Activated CD8-positive, alpha-beta memory T cell treated with anti-CD3 and anti-CD28 coated beads for 24 hours (primary cell): ENCODE results near the gene ICE1.
"Not testable (repeated sequence)": the region's sequence is repeated elsewhere in the genome, so short reads cannot be mapped to it uniquely, and the experiment has no call there.

Source experiments
- DNase-seq: peaks from one replicate; pipeline ENCODE4 v3.0.0-alpha.2; 2020

Gene ICE1

DNA sequence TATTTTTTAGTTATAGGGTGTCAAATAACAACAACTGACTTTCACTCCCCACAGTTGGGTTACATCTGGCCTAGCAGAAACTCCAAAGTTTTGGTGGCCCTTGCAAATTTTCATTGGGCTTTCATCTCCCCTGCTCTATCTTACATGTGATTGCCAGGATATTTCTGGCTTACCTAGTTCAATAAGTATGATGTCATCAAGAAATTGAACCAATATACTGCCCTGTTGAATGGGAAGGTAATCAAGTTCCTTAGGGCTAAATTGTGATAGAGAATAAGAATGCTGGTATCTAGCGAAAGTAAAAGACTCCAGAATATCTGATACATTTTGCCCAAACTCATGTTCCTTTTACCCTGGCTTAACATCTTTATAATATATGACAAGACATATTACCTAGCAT, 17.0 kb upstream of the ICE1 start:
- no peak for DNase-seq

DNA sequence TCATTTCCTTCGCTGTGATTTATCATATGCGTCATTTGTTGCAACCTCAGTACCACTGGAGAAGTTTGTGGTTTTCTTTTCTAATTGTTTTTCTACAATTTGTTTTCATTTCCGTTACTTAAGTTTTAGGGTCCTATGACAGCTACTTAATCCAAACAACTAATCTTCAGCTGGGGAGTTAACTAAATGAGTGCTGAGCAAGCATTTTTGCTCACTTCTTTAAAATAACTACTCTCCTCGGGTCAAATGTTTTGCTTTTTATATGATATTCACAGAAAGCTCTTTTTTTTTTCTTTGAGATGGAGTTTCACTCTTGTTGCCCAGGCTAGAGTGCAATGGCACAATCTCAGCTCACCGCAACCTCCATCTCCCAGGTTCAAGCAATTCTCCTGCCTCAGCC, 14.6 kb upstream of the ICE1 start:
- DNase-seq = no peak

DNA sequence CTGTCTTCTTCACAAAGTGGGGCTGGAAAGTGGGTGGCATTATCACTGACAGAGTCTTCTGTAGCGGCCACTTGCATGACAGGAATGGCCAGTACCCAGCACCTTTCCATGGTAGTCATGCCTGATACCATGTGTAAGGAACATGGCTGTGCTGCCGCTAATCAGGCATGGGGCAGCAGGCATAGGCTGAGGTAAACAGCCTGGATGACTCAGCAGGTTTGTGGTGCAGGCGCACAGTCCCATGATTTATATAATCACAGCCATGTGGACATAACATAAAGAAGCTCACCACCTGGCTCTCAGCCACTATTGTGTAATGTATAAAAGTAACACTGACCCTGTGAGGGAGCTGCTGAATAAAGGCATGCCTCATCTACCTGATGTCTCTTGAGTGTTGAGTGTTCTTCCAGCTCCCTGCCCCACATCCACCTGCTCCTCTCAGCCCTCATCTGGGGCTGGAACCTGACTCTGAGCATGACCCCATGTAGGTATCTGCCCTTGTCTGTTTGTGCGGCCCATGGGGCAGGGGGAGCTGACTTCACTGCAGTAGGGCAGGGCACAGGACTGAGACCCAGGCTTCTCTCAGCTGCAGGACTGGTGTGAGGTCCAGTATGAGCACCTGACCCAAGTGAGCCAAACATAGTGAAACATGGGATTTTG, 13.2 kb upstream of the ICE1 start:
- no peak for DNase-seq

DNA sequence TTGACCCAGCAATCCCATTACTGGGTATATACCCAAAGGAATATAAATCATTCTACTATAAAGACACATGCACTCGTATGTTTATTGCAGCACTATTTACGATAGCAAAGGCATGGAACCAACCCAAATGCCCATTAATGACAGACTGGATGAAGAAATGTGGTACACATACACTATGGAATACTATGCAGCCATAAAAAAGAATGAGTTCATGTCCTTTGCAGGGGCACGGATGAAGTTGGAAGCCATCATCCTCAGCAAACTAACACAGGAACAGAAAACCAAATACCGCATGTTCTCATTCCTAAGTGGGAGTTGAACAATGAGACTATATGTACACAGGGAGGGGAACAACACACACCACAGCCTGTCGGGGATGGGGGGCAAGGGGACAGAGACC, 8.6 kb upstream of the ICE1 start:
- not testable (repeated sequence) for DNase-seq

DNA sequence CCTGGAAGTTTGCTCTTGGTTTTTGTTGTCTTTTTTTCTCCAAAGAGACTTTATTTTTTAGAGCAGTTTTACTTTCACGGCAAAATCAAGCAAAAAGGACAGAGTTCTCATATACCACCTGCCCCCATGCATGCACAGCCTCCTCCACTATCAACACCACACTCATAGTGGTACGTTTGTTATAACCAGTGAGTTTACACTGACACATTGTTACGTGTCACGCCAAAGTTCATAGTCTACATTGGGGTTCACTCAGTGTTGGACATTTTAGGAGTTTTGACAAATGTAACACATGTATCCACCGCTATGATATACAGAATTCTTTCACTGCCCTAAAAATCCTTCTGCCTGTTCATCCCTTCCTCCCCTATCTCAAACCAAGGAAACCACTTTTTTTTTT, 7.5 kb upstream of the ICE1 start:
- DNase-seq = no peak

DNA sequence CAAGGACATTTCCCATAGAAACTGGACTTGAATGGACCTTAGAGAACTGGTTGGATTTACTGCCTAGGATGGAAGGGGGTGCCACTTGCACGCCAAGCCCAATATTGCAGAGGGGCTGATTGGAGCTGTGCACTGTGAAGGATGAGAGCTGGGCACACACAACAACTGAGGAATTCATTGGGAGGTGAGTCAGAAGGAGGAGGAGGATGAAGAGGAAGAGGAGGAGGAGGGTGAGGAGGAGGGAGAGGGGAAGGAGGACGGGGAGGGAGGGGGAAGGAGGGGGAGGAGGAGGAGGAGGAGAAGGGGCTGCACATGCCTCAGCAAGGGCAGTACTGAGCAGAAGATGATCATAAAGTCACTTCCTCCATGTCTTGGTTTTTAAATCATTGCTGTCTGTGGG, 5.7 kb upstream of the ICE1 start:
- DNase-seq = no peak

DNA sequence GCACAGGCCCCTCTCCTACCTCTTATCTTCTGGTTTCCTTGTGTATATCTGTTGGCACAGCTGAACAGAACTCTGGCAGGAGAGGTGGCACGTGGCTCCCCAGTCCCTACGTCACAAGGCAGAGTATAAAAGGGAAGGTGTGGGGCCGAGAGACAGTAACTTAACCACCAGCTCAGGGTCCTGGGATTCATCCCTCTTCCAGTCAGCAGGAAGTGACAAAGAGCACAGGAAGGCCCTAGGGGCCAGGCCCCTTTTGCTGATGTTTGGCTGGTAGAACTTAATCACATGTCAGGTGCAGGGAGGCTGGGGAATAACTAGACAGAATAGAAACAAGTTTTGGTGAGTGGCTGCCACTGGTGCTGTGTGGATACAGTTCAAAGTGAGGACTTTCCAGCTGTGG, 4.5 kb upstream of the ICE1 start:
- DNase-seq = no peak

DNA sequence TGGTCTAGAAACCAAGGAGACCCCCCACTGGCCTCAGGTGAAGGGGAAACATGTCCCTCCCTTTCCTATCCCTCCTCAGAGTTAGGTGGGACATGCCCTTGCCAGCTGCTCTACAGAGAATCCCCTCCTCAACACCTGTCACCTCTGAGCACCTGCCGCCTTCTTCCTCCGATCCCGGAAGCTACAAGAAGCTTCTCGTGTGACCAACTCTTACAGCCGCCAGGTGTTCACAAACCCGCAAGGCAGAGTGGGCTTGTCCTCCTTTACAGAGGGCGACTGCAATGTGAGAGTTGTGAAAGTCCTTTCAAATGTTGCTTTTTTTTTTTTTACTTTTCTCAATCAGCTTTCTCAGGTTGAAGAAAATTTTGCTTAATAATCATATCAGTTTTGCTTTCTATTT, 3.7 kb upstream of the ICE1 start:
- no peak for DNase-seq

DNA sequence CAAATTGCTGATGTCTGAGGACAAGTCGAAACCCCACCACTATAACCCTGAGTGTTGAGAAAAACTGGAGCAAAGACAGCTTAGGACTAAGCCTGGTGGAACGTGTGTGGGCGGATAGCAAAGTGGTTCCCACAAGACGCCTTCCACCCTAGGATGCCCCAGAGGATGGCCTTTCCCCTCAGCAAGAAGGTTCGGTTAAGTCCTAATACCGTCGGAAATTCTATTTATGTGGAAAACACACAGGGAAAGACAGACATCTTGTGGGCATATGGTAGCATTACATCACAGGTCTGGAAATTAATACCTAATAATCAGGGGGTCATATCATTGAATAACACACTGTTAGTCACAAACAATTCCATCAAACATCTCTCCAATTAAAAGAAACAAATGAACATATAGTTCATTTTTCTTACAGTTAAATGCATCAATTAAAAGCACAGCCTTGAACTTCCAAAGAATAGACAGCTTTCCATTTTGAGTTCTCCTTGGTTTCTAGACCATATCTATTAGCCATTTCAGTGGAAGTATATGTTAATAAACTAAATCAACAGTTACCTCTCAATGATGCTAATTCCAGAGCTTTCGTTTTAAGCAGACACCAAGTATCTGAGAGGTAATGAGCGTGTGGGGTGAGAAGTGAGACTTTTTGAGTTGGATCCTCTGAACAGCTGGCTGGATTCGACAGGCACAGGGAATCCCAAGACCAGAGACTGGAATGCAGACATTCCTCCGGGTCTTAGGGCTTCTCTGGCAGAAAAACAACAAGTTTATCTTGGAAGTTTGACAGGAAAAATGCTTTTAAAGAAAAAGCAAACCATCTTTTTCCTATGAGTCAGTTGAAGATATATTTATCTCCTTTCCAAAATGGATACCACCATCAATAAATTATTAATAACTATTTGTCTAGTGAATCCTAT, 2.9 kb upstream of the ICE1 start:
- DNase-seq = no peak

DNA sequence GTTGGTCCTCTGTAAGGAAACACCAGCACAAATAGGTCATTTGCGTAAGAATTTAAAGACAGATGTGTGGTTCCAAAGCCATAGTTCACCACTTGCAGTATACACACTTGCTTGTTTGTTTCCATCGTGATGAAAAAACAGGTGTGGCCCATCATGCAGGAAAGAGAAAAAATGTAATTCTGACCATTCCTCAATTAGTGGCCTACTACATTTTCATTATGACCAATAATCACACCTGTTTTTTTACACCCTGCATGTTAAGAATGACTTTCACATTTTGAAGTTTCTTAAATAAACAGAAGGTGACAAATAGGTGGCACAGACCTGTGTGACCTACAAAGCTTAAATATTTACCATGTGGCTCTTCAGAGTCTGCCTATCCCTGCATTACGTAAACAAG, 2.2 kb upstream of the ICE1 start:
- DNase-seq = no peak

DNA sequence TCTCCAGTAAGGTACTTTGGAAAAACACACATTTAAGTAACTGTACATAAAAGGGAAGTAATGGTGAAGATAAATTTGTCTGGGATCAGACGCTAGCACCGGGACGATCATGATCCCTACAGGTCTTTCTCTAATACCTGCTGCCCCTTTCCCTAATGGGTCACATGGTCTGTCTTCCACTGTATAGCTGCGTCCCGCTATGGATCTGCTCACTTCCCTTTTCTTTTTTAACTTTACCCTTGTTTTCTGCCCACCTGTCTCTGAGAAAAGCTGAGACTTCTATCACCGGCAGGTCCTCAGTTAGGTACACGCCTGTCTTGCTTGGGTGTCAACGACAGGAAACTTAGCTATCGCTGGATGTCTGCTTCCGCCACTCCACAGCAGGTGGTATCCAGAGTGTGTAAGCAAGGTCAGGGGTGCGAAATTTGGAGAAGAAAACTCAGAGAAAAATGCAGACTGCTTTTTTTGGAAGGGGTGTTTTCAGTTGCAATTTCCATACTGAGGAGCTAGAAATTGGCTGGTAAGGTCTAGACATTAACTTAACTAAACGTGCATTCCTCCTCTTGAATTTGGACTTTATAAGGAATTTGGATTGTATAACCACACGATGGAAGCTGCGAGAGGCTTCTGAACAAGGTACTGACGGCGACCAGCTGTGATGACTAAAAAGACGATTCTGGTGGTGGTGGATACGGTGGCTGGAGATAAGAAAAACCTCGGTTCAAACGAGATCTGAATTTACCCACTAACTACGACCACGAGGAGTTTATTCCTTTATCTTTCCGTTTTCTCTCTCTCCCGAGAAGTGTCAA, 1.1 kb upstream of the ICE1 start:
- peak; percentile 67 for DNase-seq

DNA sequence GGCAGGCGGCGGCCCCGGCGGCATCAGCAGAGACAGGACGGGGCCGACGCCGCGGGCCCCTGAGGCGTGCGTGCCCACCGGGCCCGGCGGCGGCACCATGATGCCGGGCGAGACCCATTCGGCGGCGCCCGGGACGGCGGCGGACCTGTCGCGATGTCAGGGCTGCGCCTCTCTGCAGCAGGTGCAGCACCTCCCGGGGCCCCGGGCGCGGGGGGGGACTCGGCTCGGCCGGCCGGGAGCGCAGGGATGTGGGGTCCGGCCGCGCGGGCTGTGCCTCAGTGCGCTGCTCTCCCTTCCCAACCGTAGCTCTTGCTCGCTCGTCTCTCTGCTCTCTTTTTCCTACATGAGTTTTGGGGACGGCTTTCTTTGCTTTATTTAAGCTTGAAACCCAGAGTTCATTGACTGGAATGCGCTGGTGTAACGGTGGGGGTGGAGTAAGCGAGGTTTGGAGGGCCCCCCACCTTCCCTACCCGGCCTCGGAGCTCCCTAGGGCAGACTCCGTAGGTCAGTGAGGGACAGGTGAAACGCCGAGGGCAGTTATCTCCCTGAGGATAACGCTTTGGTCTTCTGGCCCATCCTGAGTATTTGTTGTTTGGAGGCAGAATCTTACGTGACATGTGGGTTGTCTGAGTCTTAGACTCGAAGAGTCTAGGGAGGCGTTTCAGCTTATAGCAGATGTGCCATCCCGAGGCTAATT, 490 bp downstream of the ICE1 start:
- peak; percentile 62 for DNase-seq

DNA sequence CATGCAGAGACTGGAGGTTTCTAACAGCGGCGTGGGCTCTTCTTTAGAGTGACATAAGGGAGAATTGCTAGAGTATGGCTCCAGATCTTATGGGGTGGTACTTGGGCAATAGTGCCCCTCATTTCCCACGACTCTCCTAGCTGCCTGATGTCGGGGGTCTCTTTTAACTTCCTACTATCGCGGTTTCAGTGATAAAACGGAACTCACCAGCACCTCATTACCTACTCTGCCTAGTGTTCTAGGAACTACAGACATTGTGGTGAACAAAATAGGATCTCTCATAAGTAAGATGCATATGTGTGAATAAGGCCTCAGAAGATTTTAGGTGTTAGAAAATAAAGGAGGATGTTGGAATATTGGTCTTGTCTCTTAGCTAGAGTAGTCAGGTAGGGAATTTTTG, 1.1 kb downstream of the ICE1 start:
- no peak for DNase-seq

DNA sequence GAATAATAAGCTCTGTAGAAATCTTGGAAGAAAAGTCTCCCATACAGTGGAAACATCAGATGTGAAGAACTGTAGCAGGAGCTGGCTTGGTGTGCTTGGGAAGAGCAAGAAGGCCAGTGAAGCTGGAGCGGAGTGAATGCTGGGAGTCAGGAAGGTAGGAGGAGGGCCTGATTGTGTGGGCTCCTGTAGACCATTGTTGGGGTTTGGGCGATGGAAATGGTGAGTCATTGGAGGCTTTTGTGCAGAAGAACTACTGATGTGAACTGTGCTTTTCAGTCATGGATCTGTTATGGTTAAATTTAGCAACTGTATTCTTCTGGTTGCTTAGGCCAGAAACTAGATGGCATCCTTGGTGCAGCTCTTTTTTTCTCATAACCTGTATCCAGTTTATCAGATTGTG, 2.3 kb downstream of the ICE1 start:
- DNase-seq = no peak

DNA sequence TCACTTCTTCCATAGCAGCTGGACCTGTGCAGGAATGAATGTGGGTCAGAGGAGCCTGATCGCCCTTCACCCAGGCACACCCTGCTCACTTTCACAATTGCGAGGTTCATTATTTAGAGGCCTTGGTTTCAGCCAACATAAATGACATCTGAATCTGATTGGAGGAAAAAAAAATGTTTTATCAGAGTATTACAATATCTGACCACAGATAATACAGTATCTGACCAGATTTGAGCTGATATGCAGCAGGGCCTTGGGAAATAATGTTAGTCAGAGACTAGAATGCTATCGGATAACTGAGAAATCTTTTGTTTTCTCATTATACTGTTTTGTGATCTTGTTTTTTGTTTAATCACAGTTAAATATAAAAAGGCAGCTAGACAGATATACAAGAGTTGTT, 7.7 kb downstream of the ICE1 start:
- DNase-seq = no peak

DNA sequence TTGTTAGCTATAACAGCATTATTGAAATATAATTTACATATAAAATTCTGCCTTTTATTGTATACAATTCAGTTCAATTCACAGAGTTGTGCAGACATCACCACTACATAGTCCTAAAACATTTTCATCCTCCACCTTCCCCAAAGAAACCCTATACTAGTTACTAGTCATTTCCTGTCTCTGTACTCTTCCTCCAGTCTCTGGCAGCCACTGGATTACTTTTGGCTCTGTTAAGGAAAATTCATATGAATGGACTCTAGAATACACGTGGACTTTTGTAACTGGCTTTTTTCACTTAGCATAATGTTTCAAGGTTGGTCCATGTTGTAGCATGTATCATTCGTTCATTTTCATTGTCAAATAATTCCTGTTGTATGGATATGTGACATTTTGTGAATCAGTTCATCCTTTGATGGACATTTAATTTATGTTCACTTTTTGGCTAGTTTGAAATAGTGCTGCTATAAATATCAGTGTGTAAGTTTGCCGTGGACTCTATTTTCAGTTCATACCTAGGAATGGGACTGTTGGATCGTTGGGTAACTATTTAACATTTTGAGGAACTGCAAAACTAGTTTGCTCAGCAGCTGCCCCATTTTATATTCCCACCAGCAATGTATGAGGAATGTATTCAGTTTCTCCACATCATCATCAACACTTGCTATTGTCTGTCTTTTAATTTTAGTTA, 9.7 kb downstream of the ICE1 start:
- DNase-seq = no peak

DNA sequence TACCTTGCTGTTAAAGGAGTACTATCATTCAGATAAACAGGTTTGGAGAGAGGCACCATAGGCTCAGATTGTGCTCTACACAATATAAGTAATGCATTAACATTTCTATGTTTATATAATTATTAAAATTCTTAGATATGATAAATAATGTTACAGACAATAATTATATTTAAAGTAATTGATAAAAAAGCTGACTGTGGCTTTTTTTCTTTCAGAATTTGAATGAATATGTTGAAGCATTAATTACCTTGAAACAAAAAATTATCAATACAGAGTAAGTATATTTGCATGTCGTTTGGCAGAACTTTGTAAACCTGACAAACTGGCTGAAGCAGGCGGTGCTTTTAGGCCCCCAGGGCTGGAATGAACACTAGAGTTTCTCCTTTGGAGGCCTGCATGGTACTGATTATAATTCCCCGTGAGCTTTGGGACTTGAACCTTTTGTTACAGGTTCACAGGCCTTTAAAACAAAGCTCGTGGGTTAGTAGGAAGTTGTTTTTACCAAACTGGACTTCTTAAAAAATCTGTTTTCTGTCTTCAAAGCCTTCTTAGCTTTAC, 13.8 kb downstream of the ICE1 start:
- DNase-seq = no peak

DNA sequence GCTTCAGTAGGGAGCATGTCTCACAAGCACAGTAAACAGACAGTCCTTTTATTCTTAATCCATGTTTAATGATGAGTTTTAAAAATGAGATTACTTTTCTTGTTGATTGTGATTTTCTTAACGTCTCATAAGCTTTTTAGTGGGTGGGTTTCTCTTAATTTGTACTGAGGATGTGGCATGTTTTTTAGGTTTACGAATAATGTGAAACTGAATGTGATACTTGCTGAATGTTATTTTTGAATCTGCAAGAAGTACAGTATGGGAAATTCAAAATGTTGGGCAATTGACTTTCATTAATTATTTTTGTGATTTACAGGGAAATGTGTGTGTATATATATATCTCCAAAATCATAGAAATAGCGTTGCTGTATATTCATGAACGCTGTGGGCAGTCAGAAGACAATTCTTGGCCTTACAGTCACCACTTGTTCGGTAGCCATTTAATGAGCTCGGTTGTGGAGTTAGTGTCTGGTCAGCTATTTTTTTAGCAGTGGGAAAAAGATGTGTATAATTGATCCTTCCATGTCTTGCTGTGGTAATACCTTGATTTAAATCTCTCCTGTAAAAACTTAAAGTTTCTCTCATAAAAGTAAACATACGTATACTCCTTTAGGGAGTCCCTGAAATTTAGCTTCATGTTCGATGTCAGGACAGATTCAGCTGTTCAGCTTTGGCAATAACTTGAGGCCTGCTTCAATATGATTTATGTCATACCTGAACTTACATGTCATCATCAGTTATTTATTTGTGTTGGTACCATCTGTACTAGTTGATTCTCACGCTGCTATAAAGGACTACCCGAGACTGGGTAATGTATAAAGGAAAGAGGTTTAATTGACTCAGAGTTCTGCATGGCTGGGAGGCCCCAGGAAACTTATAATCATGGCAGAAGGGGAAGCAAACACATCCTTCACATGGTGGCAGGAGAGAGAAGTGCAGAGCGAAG, 15.0 kb downstream of the ICE1 start:
- DNase-seq = no peak

DNA sequence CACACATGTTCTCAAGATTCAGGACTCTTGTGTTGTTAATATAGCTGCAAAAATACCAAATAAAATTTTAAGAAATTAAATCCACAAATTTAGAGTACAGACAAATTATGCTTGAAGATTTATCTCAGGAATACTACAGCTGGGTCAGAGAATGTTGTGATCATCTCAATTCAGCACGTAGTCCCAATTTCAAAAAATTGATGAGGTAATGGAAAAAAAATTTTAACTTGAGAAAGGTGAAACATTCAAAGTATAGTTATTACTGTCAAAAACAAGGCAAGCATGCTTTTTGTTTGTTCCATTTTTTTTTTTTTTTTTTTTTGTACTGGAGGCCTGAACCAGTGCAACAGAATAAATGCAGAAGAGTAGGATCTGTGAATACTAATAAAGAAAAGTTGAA, 29.4 kb downstream of the ICE1 start:
- DNase-seq = no peak

DNA sequence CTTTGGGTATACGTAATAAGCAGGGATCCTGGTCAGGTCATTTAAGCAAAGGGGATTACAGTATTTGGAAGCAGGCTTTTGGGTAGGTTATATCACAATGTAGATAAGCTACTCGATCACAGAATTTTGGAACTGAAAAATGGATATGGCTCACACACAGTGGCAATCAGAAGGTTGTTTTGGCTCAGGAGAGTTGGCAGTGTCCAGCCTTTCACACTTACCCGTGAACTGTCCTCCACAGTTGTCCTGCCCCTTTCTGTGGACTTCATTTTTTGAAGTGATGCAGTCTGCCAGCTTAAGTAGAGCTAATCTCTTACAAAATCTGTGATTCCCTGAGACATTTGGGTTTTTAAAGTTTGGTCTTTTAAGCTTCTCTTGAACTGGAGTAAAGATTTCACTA, 30.7 kb downstream of the ICE1 start:
- DNase-seq = no peak

DNA sequence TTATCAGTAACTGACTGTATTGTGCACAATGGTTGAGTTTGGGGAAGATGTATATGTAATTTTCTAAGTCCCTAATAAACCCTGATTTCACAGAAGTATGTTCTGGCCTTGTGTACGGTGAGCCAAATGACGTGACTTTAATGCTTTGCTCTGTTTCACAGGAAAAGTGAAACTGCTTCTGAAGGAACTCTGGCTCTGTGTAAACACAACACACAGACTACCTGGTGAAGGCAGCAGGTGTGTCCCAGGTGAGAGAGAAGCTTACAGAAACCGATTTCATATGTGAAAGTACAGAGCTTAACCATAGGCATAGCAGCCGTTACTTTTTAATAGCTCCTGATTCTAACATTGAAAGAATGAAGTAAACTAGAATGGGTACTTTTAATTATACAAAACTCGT, 31.9 kb downstream of the ICE1 start:
- no peak for DNase-seq
